ENCODE data around the gene SETD7.

SETD7 gene

GRCh38 chr4:139574641-139575040 is 18.6 kb upstream of the SETD7 start:
- DNase-seq (ENCODE audit: low read depth): no peak

- no peak for DNase-seq (ENCODE audit: low read depth)
Observed at GRCh38 chr4:139568206-139568955, 12.4 kb upstream of the SETD7 start.

- no peak for DNase-seq (ENCODE audit: low read depth)
Observed at GRCh38 chr4:139567159-139567870, 11.3 kb upstream of the SETD7 start.

- no peak for DNase-seq (ENCODE audit: low read depth)
Observed at GRCh38 chr4:139564502-139564901, 8.5 kb upstream of the SETD7 start.

- no peak for DNase-seq (ENCODE audit: low read depth)
Observed at GRCh38 chr4:139563515-139563914, 7.5 kb upstream of the SETD7 start.

- DNase-seq (ENCODE audit: low read depth): no peak
Observed at GRCh38 chr4:139562839-139563238, 6.8 kb upstream of the SETD7 start.

GRCh38 chr4:139562067-139562684 is 6.2 kb upstream of the SETD7 start:
- no peak for DNase-seq (ENCODE audit: low read depth)

GRCh38 chr4:139560406-139561104 is 4.5 kb upstream of the SETD7 start:
- DNase-seq (ENCODE audit: low read depth): no peak

- DNase-seq (ENCODE audit: low read depth): no peak
Observed at GRCh38 chr4:139559687-139560086, 3.7 kb upstream of the SETD7 start.

- DNase-seq (ENCODE audit: low read depth): no peak
Observed at GRCh38 chr4:139559089-139559479, 3.1 kb upstream of the SETD7 start.

- DNase-seq (ENCODE audit: low read depth): no peak
Observed at GRCh38 chr4:139558235-139559088, 2.4 kb upstream of the SETD7 start.

- no peak for DNase-seq (ENCODE audit: low read depth)
Observed at GRCh38 chr4:139557556-139558110, 1.6 kb upstream of the SETD7 start.

- DNase-seq (ENCODE audit: low read depth): peak; percentile 45
Observed at GRCh38 chr4:139556724-139557555, 921 bp upstream of the SETD7 start.

- DNase-seq (ENCODE audit: low read depth): no peak
Observed at GRCh38 chr4:139555705-139556070, 331 bp downstream of the SETD7 start.

GRCh38 chr4:139554893-139555704 is 920 bp downstream of the SETD7 start:
- peak; percentile 82 for DNase-seq (ENCODE audit: low read depth)

- DNase-seq (ENCODE audit: low read depth): no peak
Observed at GRCh38 chr4:139554642-139554892, 1.5 kb downstream of the SETD7 start.

- no peak for DNase-seq (ENCODE audit: low read depth)
Observed at GRCh38 chr4:139553751-139554641, 2.0 kb downstream of the SETD7 start.

GRCh38 chr4:139552517-139553307 is 3.3 kb downstream of the SETD7 start:
- DNase-seq (ENCODE audit: low read depth): no peak

Data from stimulated activated CD4-positive, alpha-beta T cell treated with anti-CD3 and anti-CD28 coated beads, Interleukin-2, amount 100 ng/mL, for 4 hours (primary cell).